Loucy (cell line): ENCODE data around the gene CTNNBL1.

ENCODE experiments used
- H2AFZ ChIP-seq: fragments of 200-600 bp; sonication (generic); 2 replicates; pipeline ENCODE4 v1.6.0; 2016; ENCODE audit warnings: antibody characterized with exemption, mild to moderate bottlenecking, low read length, moderate library complexity
- H3F3A ChIP-seq: fragments of 200-600 bp; 2 replicates; pipeline ENCODE4 v1.6.0; 2016; ENCODE audit warnings: antibody characterized with exemption, low read depth, mild to moderate bottlenecking
- H3K27me3 ChIP-seq: fragments of 200-600 bp; sonication (generic); 2 replicates; pipeline ENCODE4 v1.6.1; 2014; ENCODE audit warnings: low read length, mild to moderate bottlenecking; ENCODE audit not compliant: insufficient read depth, poor library complexity, severe bottlenecking
- H3K36me3 ChIP-seq: fragments of 200-600 bp; sonication (generic); 2 replicates; pipeline ENCODE4 v1.6.1; 2016; ENCODE audit warnings: low read length; ENCODE audit not compliant: insufficient read depth
- H3K4me1 ChIP-seq: fragments of 200-600 bp; sonication (generic); 2 replicates; pipeline ENCODE4 v1.5.1; 2014; ENCODE audit warnings: low read length, mild to moderate bottlenecking; ENCODE audit not compliant: insufficient read depth, poor library complexity, severe bottlenecking
- H3K4me2 ChIP-seq: fragments of 200-600 bp; sonication (generic); 2 replicates; pipeline ENCODE4 v1.6.0; 2014; ENCODE audit warnings: antibody characterized with exemption, low read length, low read depth, mild to moderate bottlenecking; ENCODE audit not compliant: poor library complexity, severe bottlenecking
- H3K4me3 ChIP-seq: fragments of 200-600 bp; sonication (generic); 2 replicates; pipeline ENCODE4 v1.5.1; 2014; ENCODE audit warnings: low read length, mild to moderate bottlenecking, mixed read lengths; ENCODE audit not compliant: poor library complexity, severe bottlenecking
- H3K79me2 ChIP-seq: fragments of 200-600 bp; sonication (generic); 2 replicates; pipeline ENCODE4 v1.6.1; 2014; ENCODE audit warnings: low read length; ENCODE audit not compliant: insufficient read depth
- H3K9ac ChIP-seq: fragments of 200-600 bp; sonication (generic); 2 replicates; pipeline ENCODE4 v1.6.0; 2014; ENCODE audit warnings: mild to moderate bottlenecking, low read depth, low read length, moderate library complexity; ENCODE audit not compliant: poor library complexity, severe bottlenecking
- H3K9me2 ChIP-seq: fragments of 200-600 bp; sonication (generic); replicated peaks from 2 replicates; pipeline ENCODE4 v1.6.1; 2016; ENCODE audit warnings: low read depth, low read length, mixed read lengths
- H3K9me3 ChIP-seq: fragments of 200-600 bp; sonication (generic); 2 replicates; pipeline ENCODE4 v1.6.1; 2014; ENCODE audit warnings: mild to moderate bottlenecking, antibody characterized with exemption, low read length, low read depth; ENCODE audit not compliant: insufficient read depth
- H4K20me1 ChIP-seq: fragments of 200-600 bp; sonication (generic); 2 replicates; pipeline ENCODE4 v1.6.0; 2014; ENCODE audit warnings: antibody characterized with exemption, low read length, mild to moderate bottlenecking; ENCODE audit not compliant: insufficient read depth, poor library complexity, severe bottlenecking
- CTCF ChIP-seq: fragments of 200-600 bp; sonication (generic); conservative IDR thresholded peaks from 2 replicates; pipeline ENCODE4 v1.5.1; 2014; ENCODE audit warnings: mild to moderate bottlenecking, antibody characterized with exemption, low read length
- EZH2phosphoT487 ChIP-seq: fragments of 200-600 bp; IDR thresholded peaks from 2 replicates; pipeline ENCODE4 v1.6.1; 2018; ENCODE audit warnings: antibody characterized with exemption, mild to moderate bottlenecking, moderate library complexity, borderline replicate concordance

The CTNNBL1 gene

GRCh38 chr20:37912874-37913273, 219.0 kb downstream of the CTNNBL1 start:
- no peaks in the 10 kb centered on the region for H3K27me3 ChIP-seq
- no peaks in the 10 kb centered on the region for H3K4me1 ChIP-seq
- H3K9me3 ChIP-seq = no peaks in the 10 kb centered on the region
- no peak overlapping the region for H3K4me3 ChIP-seq
- H3K9me2 ChIP-seq = no peaks in the 10 kb centered on the region
- no peak overlapping the region for H3K9ac ChIP-seq
- H3F3A ChIP-seq = no peaks in the 10 kb centered on the region
- H2AFZ ChIP-seq = no peak overlapping the region
- no peak overlapping the region for H3K4me2 ChIP-seq
- no peak for TF ChIP-seq EZH2phosphoT487
- TF ChIP-seq CTCF = no peak
- no peaks in the 10 kb centered on the region for H4K20me1 ChIP-seq
- H3K36me3 ChIP-seq = no peaks in the 10 kb centered on the region
- no peaks in the 10 kb centered on the region for H3K79me2 ChIP-seq

GRCh38 chr20:37913567-37914366, 219.9 kb downstream of the CTNNBL1 start:
- no peak overlapping the region for H3K4me2 ChIP-seq
- no peaks in the 10 kb centered on the region for H3K9me2 ChIP-seq
- H3K4me1 ChIP-seq = no peaks in the 10 kb centered on the region
- H3F3A ChIP-seq = no peaks in the 10 kb centered on the region
- H3K9me3 ChIP-seq = no peaks in the 10 kb centered on the region
- H3K9ac ChIP-seq = no peak overlapping the region
- no peaks in the 10 kb centered on the region for H4K20me1 ChIP-seq
- H2AFZ ChIP-seq = no peak overlapping the region
- TF ChIP-seq EZH2phosphoT487 (no peak), CTCF (no peak)
- H3K4me3 ChIP-seq = no peak overlapping the region
- no peaks in the 10 kb centered on the region for H3K79me2 ChIP-seq
- no peaks in the 10 kb centered on the region for H3K27me3 ChIP-seq
- H3K36me3 ChIP-seq = no peaks in the 10 kb centered on the region

- Histone ChIP-seq H3K79me2 (no peaks in the 10 kb centered on the region), H3K9ac (no peak overlapping the region), H3K9me3 (no peaks in the 10 kb centered on the region), H3K9me2 (no peaks in the 10 kb centered on the region), H2AFZ (no peak overlapping the region), H3K4me1 (no peaks in the 10 kb centered on the region), H3K36me3 (no peaks in the 10 kb centered on the region), H4K20me1 (no peaks in the 10 kb centered on the region), H3F3A (no peaks in the 10 kb centered on the region), H3K27me3 (no peaks in the 10 kb centered on the region), H3K4me3 (no peak overlapping the region), H3K4me2 (no peak overlapping the region)
- TF ChIP-seq EZH2phosphoT487 (no peak), CTCF (no peak)
Measured at GRCh38 chr20:37914367-37914671, 220.5 kb downstream of the CTNNBL1 start.
